GM13976 (cell line): ENCODE data around the gene SYNPO2.

Experiments used
- DNase-seq: peaks from one replicate; pipeline ENCODE4 v3.0.0; 2012; ENCODE audit warnings: low spot score
- CTCF ChIP-seq: IDR thresholded peaks from 2 replicates; pipeline ENCODE4 v1.5.1; 2012; ENCODE audit warnings: borderline replicate concordance, mild to moderate bottlenecking; ENCODE audit not compliant: insufficient read depth; ENCODE audit errors: extremely low read depth, missing control alignments, control extremely low read depth
- in situ Hi-C: fragments of 300-500 bp; cut with MboI; formaldehyde crosslinking; loops from one replicate; pipeline ENCODE4 v1.12.0; 2022; ENCODE audit warnings: low sequenced_read_pairs, mixed read lengths, inconsistent platforms; ENCODE audit not compliant: unreplicated experiment

Gene SYNPO2

GRCh38 chr4:118979712-118980111 is 91.1 kb downstream of the SYNPO2 start:
- in situ Hi-C loops = no loop called here
- DNase-seq = no peak
- TF ChIP-seq CTCF = no peak

GRCh38 chr4:118981171-118981838 is 92.7 kb downstream of the SYNPO2 start:
- in situ Hi-C loops = no loop called here
- TF ChIP-seq CTCF = no peak
- DNase-seq = no peak

- TF ChIP-seq CTCF = peak; percentile 66
- DNase-seq = peak; percentile 66
- in situ Hi-C loops = no loop called here
Measured at GRCh38 chr4:118981839-118982381, 93.3 kb downstream of the SYNPO2 start.

GRCh38 chr4:118983293-118983692 is 94.6 kb downstream of the SYNPO2 start:
- no peak for TF ChIP-seq CTCF
- DNase-seq = no peak
- in situ Hi-C loops = no loop called here

- no peak for DNase-seq
- no peak for TF ChIP-seq CTCF
- in situ Hi-C loops = no loop called here
Measured at GRCh38 chr4:118983831-118984230, 95.2 kb downstream of the SYNPO2 start.

- in situ Hi-C loops = no loop called here
- TF ChIP-seq CTCF = no peak
- DNase-seq = no peak
Measured at GRCh38 chr4:118985170-118986000, 96.7 kb downstream of the SYNPO2 start.
